Panc1 (cell line): Measurements from ENCODE around the gene CCDC40. TPM values are rescaled to one million over a fixed set of nuclear protein-coding genes. Genes with fewer than 3 reads are reported as not detected.

Experiments
- ATAC-seq: fragments of 200-7000 bp; cut with Tn5 transposase; 2 replicates; pipeline ENCODE4 v1.9.1; 2020; ENCODE audit warnings: mild to moderate bottlenecking, moderate library complexity
- BruUV-seq: library from RNA; stranded (reverse); fragments of 400-500 nt; replicated peaks from 2 replicates; lab custom pipeline; 2021; lab: Mats Ljungman, UMichigan
- CTCF ChIA-PET: fragments of 300-600 bp; sonication (Branson Sonifier 250); formaldehyde crosslinking; loops from one replicate; lab custom pipeline; 2022; ENCODE audit warnings: antibody characterized with exemption; lab: Charles Lee
- POLR2A ChIA-PET: fragments of 300-600 bp; sonication (Branson Sonifier 250); formaldehyde crosslinking; loops from one replicate; lab custom pipeline; 2022; ENCODE audit warnings: antibody characterized with exemption; lab: Charles Lee
- DNase-seq: peaks from one replicate; pipeline ENCODE4 v3.0.0-alpha.2; 2010; ENCODE audit warnings: low read depth, low spot score
- H3K27ac ChIP-seq: 2 replicates; pipeline ENCODE4 v1.5.1; 2011; ENCODE audit warnings: mild to moderate bottlenecking, low read length, inconsistent platforms
- H3K27me3 ChIP-seq: fragments of 200-500 bp; sonication (Bioruptor generic); 2 replicates; pipeline ENCODE4 v1.6.0; 2014; ENCODE audit warnings: low read length, inconsistent platforms; ENCODE audit not compliant: control insufficient read depth, insufficient read depth
- H3K36me3 ChIP-seq: fragments of 200-500 bp; sonication (Bioruptor generic); 2 replicates; pipeline ENCODE4 v1.5.1; 2014; ENCODE audit warnings: inconsistent platforms, mild to moderate bottlenecking, low read length, moderate library complexity; ENCODE audit not compliant: control insufficient read depth, insufficient read depth
- H3K4me1 ChIP-seq: 2 replicates; pipeline ENCODE4 v1.5.1; 2011; ENCODE audit warnings: inconsistent platforms, mild to moderate bottlenecking, low read length, moderate library complexity; ENCODE audit not compliant: control insufficient read depth, insufficient read depth
- H3K4me3 ChIP-seq, 2 experiments: 2 replicates each; pipeline ENCODE4 v1.5.1; 2011 to 2012; ENCODE audit warnings: low read depth in 2 of 2, low read length in 2 of 2, mild to moderate bottlenecking in 2 of 2, inconsistent platforms in 1 of 2, moderate library complexity in 1 of 2
- H3K9me3 ChIP-seq: fragments of 200-500 bp; sonication (Bioruptor generic); 2 replicates; pipeline ENCODE4 v1.5.1; 2014; ENCODE audit warnings: low read depth, mild to moderate bottlenecking, inconsistent platforms, low read length, moderate library complexity; ENCODE audit not compliant: control insufficient read depth, insufficient read depth
- POLR2AphosphoS5 ChIP-seq: IDR thresholded peaks from 2 replicates; pipeline ENCODE4 v1.6.1; 2012; ENCODE audit warnings: mild to moderate bottlenecking, low read depth, low read length, moderate library complexity
- SIN3A ChIP-seq: IDR thresholded peaks from 2 replicates; pipeline ENCODE4 v1.6.1; 2012; ENCODE audit warnings: low read depth, mild to moderate bottlenecking, low read length, moderate library complexity, borderline replicate concordance; ENCODE audit not compliant: insufficient read depth
- TCF7L2 ChIP-seq: IDR thresholded peaks from 2 replicates; pipeline ENCODE4 v1.6.1; 2011; ENCODE audit warnings: mild to moderate bottlenecking, low read depth, low read length, inconsistent platforms
- in situ Hi-C: cut with HindIII; loops from 2 replicates; pipeline ENCODE4 v1.10.0; 2016; ENCODE audit warnings: low sequenced_read_pairs, low pct_unique_long_range_greater_than_20kb
- intact Hi-C: fragments of 100-400 bp; cut with micrococcal nuclease; formaldehyde crosslinking; loops from one replicate; pipeline ENCODE4 v1.10.0; 2022; ENCODE audit not compliant: unreplicated experiment
- total RNA-seq: library from RNA; stranded (reverse); gene quantifications from one replicate; pipeline ENCODE4 v1.2.1, GENCODE V29; 2021; ENCODE audit not compliant: unreplicated experiment
- TF ChIP-seq, protein P1 (sequence below): fragments of 450-650 bp; IDR thresholded peaks from 2 replicates; pipeline ENCODE4 v1.5.1; 2017; ENCODE audit warnings: mild to moderate bottlenecking
- TF ChIP-seq, protein P2 (sequence below), 2 experiments: IDR thresholded peaks; 2 replicates each; pipeline ENCODE4 v1.6.1; 2011 to 2012; ENCODE audit warnings: low read depth in 2 of 2, control low read depth in 1 of 2, low read length in 1 of 2, mild to moderate bottlenecking in 1 of 2, moderate library complexity in 1 of 2; ENCODE audit not compliant: insufficient read depth in 1 of 2

The CCDC40 gene
- total RNA-seq, 1 experiment from 2014 or later: 18.0 TPM

DNA sequence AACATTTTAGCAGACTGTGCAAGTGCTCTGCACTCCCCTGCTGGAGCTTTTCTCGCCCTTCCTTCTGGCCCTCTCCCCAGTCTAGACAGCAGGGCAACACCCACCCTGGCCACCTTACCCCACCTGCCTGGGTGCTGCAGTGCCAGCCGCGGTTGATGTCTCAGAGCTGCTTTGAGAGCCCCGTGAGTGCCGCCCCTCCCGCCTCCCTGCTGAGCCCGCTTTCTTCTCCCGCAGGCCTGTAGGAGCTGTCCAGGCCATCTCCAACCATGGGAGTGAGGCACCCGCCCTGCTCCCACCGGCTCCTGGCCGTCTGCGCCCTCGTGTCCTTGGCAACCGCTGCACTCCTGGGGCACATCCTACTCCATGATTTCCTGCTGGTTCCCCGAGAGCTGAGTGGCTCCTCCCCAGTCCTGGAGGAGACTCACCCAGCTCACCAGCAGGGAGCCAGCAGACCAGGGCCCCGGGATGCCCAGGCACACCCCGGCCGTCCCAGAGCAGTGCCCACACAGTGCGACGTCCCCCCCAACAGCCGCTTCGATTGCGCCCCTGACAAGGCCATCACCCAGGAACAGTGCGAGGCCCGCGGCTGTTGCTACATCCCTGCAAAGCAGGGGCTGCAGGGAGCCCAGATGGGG is 68.0 kb downstream of the CCDC40 start:
- intact Hi-C loops (no loop called here), in situ Hi-C loops (no loop called here)
- ChIA-PET POLR2A (no interaction called here), CTCF (no interaction called here)
- Histone ChIP-seq H3K4me1 (peaks cover 11% of the 10 kb centered on the region), H3K27ac (no peak overlapping the region), H3K36me3 (no peaks in the 10 kb centered on the region; the same call in 1 of the 2 replicates), H3K27me3 (no peaks in the 10 kb centered on the region), H3K4me3 (no peak overlapping the region), H3K9me3 (no peaks in the 10 kb centered on the region)
- TF ChIP-seq POLR2AphosphoS5 (0 out of 2 replicates have a peak, but pooled peaks have one; percentile 3), SIN3A (no peak), TCF7L2 (no peak)
- TF ChIP-seq, protein P1, sequence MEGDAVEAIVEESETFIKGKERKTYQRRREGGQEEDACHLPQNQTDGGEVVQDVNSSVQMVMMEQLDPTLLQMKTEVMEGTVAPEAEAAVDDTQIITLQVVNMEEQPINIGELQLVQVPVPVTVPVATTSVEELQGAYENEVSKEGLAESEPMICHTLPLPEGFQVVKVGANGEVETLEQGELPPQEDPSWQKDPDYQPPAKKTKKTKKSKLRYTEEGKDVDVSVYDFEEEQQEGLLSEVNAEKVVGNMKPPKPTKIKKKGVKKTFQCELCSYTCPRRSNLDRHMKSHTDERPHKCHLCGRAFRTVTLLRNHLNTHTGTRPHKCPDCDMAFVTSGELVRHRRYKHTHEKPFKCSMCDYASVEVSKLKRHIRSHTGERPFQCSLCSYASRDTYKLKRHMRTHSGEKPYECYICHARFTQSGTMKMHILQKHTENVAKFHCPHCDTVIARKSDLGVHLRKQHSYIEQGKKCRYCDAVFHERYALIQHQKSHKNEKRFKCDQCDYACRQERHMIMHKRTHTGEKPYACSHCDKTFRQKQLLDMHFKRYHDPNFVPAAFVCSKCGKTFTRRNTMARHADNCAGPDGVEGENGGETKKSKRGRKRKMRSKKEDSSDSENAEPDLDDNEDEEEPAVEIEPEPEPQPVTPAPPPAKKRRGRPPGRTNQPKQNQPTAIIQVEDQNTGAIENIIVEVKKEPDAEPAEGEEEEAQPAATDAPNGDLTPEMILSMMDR: no peak
- TF ChIP-seq, protein P2, sequence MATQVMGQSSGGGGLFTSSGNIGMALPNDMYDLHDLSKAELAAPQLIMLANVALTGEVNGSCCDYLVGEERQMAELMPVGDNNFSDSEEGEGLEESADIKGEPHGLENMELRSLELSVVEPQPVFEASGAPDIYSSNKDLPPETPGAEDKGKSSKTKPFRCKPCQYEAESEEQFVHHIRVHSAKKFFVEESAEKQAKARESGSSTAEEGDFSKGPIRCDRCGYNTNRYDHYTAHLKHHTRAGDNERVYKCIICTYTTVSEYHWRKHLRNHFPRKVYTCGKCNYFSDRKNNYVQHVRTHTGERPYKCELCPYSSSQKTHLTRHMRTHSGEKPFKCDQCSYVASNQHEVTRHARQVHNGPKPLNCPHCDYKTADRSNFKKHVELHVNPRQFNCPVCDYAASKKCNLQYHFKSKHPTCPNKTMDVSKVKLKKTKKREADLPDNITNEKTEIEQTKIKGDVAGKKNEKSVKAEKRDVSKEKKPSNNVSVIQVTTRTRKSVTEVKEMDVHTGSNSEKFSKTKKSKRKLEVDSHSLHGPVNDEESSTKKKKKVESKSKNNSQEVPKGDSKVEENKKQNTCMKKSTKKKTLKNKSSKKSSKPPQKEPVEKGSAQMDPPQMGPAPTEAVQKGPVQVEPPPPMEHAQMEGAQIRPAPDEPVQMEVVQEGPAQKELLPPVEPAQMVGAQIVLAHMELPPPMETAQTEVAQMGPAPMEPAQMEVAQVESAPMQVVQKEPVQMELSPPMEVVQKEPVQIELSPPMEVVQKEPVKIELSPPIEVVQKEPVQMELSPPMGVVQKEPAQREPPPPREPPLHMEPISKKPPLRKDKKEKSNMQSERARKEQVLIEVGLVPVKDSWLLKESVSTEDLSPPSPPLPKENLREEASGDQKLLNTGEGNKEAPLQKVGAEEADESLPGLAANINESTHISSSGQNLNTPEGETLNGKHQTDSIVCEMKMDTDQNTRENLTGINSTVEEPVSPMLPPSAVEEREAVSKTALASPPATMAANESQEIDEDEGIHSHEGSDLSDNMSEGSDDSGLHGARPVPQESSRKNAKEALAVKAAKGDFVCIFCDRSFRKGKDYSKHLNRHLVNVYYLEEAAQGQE (IDR thresholded peaks at IDR 0.05; ENCODE audit: insufficient read depth in 1 of 2, low read depth in 2 of 2, low read length in 1 of 2): 0 out of 4 replicates have a peak, but pooled peaks of 1 of the 2 experiments have one; percentile 34
- ATAC-seq (no peak), DNase-seq (no peak)
- no TSS peak for BruUV-seq

DNA sequence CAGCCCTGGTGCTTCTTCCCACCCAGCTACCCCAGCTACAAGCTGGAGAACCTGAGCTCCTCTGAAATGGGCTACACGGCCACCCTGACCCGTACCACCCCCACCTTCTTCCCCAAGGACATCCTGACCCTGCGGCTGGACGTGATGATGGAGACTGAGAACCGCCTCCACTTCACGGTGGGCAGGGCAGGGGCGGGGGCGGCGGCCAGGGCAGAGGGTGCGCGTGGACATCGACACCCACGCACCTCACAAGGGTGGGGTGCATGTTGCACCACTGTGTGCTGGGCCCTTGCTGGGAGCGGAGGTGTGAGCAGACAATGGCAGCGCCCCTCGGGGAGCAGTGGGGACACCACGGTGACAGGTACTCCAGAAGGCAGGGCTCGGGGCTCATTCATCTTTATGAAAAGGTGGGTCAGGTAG is 68.5 kb downstream of the CCDC40 start:
- no peaks in the 10 kb centered on the region for H3K9me3 ChIP-seq
- H3K4me3 ChIP-seq: no peak overlapping the region
- intact Hi-C loops (no loop called here), in situ Hi-C loops (no loop called here)
- ATAC-seq (no peak), DNase-seq (no peak)
- BruUV-seq: no TSS peak
- H3K27ac ChIP-seq: no peak overlapping the region
- ChIA-PET CTCF (no interaction called here), POLR2A (no interaction called here)
- TF ChIP-seq SIN3A: no peak
- no peak for TF ChIP-seq TCF7L2
- TF ChIP-seq, protein P2 (IDR thresholded peaks at IDR 0.05; ENCODE audit: insufficient read depth in 1 of 2, low read depth in 2 of 2, low read length in 1 of 2): no peak
- TF ChIP-seq, protein P1: no peak
- TF ChIP-seq POLR2AphosphoS5: no peak
- no peaks in the 10 kb centered on the region; the same call in 1 of the 2 replicates for H3K36me3 ChIP-seq
- no peaks in the 10 kb centered on the region for H3K27me3 ChIP-seq
- H3K4me1 ChIP-seq: peaks cover 11% of the 10 kb centered on the region
